Parathyroid adenoma (tissue), 2 donors: ENCODE measurements around the gene ANTXRL.
"Not testable (repeated sequence)": the region's sequence is repeated elsewhere in the genome, so short reads cannot be mapped to it uniquely, and the experiment has no call there.

Experiments used
- H2AFZ ChIP-seq: fragments of 300-600 bp; sonication (generic); one replicate; pipeline ENCODE4 v1.7.0; 2017; ENCODE audit warnings: antibody characterized with exemption, mild to moderate bottlenecking
- H3K27ac ChIP-seq: fragments of 300-600 bp; sonication (generic); one replicate; pipeline ENCODE4 v1.7.0; 2017
- H3K27me3 ChIP-seq: fragments of 300-600 bp; sonication (generic); one replicate; pipeline ENCODE4 v1.7.0; 2017; ENCODE audit warnings: low read length; ENCODE audit not compliant: control insufficient read depth, insufficient read depth
- H3K36me3 ChIP-seq: fragments of 300-600 bp; sonication (generic); one replicate; pipeline ENCODE4 v1.7.0; 2017; ENCODE audit warnings: low read length; ENCODE audit not compliant: control insufficient read depth, insufficient read depth
- H3K4me1 ChIP-seq: fragments of 300-600 bp; sonication (generic); one replicate; pipeline ENCODE4 v1.7.0; 2017; ENCODE audit warnings: control low read depth
- H3K4me2 ChIP-seq: fragments of 300-600 bp; sonication (generic); one replicate; pipeline ENCODE4 v1.7.0; 2017; ENCODE audit warnings: low read length
- H3K4me3 ChIP-seq: fragments of 300-600 bp; sonication (generic); one replicate; pipeline ENCODE4 v1.7.0; 2017; ENCODE audit warnings: low read depth, low read length
- H3K79me2 ChIP-seq: fragments of 300-600 bp; sonication (generic); one replicate; pipeline ENCODE4 v1.7.0; 2017; ENCODE audit warnings: control low read depth
- H3K9ac ChIP-seq: fragments of 300-600 bp; sonication (generic); one replicate; pipeline ENCODE4 v1.7.0; 2017; ENCODE audit warnings: mild to moderate bottlenecking
- H3K9me3 ChIP-seq: fragments of 300-600 bp; sonication (generic); one replicate; pipeline ENCODE4 v1.7.0; 2017; ENCODE audit warnings: low read length; ENCODE audit not compliant: control insufficient read depth
- donor health status: primary hyperparathyroidism.

The ANTXRL gene

DNA sequence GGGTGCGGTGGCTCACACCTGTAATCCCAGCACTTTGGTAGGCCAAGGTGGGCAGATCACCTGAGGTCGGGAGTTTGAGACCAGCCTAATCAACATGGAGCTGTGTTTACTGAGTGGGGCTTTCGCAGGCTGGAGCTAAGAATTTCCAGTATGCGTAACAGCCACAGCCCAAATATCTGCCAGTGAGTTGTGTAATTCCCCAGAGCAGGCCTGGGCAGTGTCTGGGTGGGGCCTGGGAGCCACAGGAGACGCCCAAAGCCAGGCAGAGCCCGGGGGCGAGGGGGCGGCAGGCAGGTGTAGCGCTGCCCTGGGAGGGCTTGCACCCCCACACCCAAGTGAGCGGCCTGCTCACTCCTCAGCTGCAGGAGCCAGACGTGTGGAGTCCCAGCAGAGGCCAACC, 88.6 kb downstream of the ANTXRL start, which contains the start of gene ANXA8L1:
Gene ANXA8L1 (plus strand): TSS at position 371 of the 400 bp plus-strand sequence. CDS start 76 bp downstream, outside the sequence.
- H3K9ac ChIP-seq, H3K27me3 ChIP-seq, H3K4me3 ChIP-seq, H3K27ac ChIP-seq, H3K9me3 ChIP-seq, H2AFZ ChIP-seq, H3K4me2 ChIP-seq, H3K36me3 ChIP-seq, H3K4me1 ChIP-seq, H3K79me2 ChIP-seq: not testable (repeated sequence)

DNA sequence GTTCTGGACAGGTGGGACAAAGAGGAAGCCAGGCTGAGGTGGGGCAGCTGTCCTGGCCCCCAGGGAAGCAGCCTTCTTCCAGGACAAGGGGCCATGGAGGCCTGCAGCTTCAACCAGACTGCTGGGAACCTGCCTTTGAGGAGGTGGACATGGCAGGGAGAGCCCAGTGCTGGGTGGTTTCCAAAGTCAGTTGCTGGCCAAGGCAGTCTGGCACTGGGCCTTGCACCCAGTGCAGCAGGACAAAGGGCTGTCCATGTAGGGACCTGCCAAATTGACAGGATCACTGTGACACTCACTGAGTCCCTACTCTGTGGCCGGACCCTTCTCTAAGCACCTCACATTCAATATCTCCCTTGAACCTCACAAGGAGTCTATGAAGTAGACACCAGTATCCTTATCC, 90.2 kb downstream of the ANTXRL start:
- not testable (repeated sequence) for H3K36me3 ChIP-seq, H3K9me3 ChIP-seq, H2AFZ ChIP-seq

GRCh38 chr10:46377651-46378050, 90.9 kb downstream of the ANTXRL start:
- not testable (repeated sequence) for H2AFZ ChIP-seq, H3K9ac ChIP-seq, H3K27ac ChIP-seq, H3K36me3 ChIP-seq, H3K9me3 ChIP-seq, H3K4me1 ChIP-seq, H3K27me3 ChIP-seq, H3K4me3 ChIP-seq, H3K79me2 ChIP-seq, H3K4me2 ChIP-seq

More for the DNA sequence above, 90.2 kb downstream of the ANTXRL start:
- not testable (repeated sequence) for H3K4me2 ChIP-seq, H3K9ac ChIP-seq, H3K27me3 ChIP-seq, H3K4me3 ChIP-seq, H3K79me2 ChIP-seq, H3K4me1 ChIP-seq, H3K27ac ChIP-seq

DNA sequence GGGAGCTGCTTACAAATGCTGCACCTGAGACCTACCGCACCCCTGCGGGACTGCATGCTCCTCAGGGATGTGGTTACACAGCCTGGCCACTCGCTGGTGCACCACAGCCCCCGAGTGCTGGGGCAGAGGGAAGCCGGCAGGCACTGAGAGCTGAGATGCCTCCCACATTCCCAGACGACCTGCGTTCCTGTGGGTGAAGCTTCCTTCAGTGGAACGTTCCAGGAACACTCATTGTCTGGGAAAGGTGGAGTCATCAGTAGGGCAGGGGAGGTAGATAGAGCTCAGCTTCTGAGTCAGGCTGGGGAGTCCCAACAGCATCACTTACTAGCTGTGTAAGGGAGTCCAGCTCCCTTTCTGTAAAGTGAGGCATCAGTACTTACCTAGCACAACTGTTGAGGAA, 91.3 kb downstream of the ANTXRL start:
- H3K27ac ChIP-seq, H3K9ac ChIP-seq, H2AFZ ChIP-seq, H3K79me2 ChIP-seq, H3K4me2 ChIP-seq, H3K4me1 ChIP-seq, H3K9me3 ChIP-seq, H3K4me3 ChIP-seq, H3K27me3 ChIP-seq, H3K36me3 ChIP-seq: not testable (repeated sequence)

DNA sequence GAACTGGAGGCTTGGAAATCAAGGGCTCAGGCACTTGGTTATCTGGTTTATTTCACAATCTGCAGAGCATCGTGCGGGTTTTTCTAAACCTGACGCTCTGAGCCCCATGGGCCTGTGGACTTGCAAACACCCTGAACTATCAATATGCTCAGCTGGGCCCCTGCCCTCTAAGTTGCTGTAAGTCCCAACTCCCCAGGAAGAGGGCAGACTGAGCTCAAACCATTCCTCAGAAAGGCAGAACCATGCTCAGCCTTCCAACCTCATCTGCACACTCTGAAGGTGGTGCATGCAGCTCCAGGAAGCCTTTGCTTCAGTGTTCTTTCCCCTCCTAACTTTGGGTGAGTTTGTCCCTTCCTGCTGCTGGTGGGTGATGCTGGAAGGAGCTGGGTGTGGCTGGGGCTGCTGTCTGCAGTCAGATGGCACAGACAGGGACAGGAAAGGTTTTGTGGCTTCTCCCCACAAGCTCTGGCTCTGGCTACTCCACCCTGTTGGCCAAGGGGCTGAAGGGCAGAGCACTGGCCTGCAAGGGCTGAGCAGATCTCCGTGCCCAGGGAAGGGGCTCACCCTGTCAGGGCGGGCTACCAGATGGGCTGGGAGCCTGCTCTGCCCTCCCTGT, 92.5 kb downstream of the ANTXRL start:
- H2AFZ ChIP-seq, H3K9ac ChIP-seq, H3K27ac ChIP-seq, H3K4me2 ChIP-seq, H3K9me3 ChIP-seq, H3K4me3 ChIP-seq, H3K36me3 ChIP-seq, H3K79me2 ChIP-seq, H3K4me1 ChIP-seq, H3K27me3 ChIP-seq: not testable (repeated sequence)
